Hepatocyte (in vitro differentiated cells): Measurements from ENCODE around the gene GXYLT2. TPM values are rescaled to one million over a fixed set of nuclear protein-coding genes. Genes with fewer than 3 reads are reported as not detected.

Experiments
- DNase-seq: peaks from one replicate; pipeline ENCODE4 v3.0.0-alpha.2; 2016; ENCODE audit warnings: low spot score
- H2AFZ ChIP-seq: fragments of 200-600 bp; sonication (generic); 2 replicates; pipeline ENCODE4 v1.6.0; 2016; ENCODE audit warnings: antibody characterized with exemption, mild to moderate bottlenecking
- H3K27ac ChIP-seq: fragments of 200-600 bp; sonication (generic); 2 replicates; pipeline ENCODE4 v1.5.1; 2016; ENCODE audit warnings: mild to moderate bottlenecking
- H3K27me3 ChIP-seq: fragments of 200-600 bp; sonication (generic); 2 replicates; pipeline ENCODE4 v1.6.1; 2016
- H3K36me3 ChIP-seq: fragments of 200-600 bp; sonication (generic); replicated peaks from 2 replicates; pipeline ENCODE4 v1.5.1; 2016; ENCODE audit warnings: low read depth; ENCODE audit not compliant: insufficient read depth
- H3K4me1 ChIP-seq: fragments of 200-600 bp; sonication (generic); 2 replicates; pipeline ENCODE4 v1.5.1; 2016; ENCODE audit warnings: mild to moderate bottlenecking, moderate library complexity; ENCODE audit not compliant: insufficient read depth
- H3K4me2 ChIP-seq: fragments of 200-600 bp; sonication (generic); 2 replicates; pipeline ENCODE4 v1.6.0; 2016
- H3K4me3 ChIP-seq: fragments of 200-600 bp; sonication (generic); 2 replicates; pipeline ENCODE4 v1.5.1; 2016; ENCODE audit warnings: mild to moderate bottlenecking
- H3K79me2 ChIP-seq: fragments of 200-600 bp; sonication (generic); 2 replicates; pipeline ENCODE4 v1.6.0; 2017; ENCODE audit warnings: mild to moderate bottlenecking
- H3K9me2 ChIP-seq: fragments of 200-600 bp; sonication (generic); replicated peaks from 2 replicates; pipeline ENCODE4 v1.6.0; 2017; ENCODE audit warnings: mild to moderate bottlenecking; ENCODE audit not compliant: insufficient read depth
- H3K9me3 ChIP-seq: fragments of 200-600 bp; sonication (generic); 2 replicates; pipeline ENCODE4 v1.5.1; 2016; ENCODE audit warnings: low read depth, mild to moderate bottlenecking
- H4K20me1 ChIP-seq: fragments of 200-600 bp; sonication (generic); 2 replicates; pipeline ENCODE4 v1.6.0; 2016; ENCODE audit warnings: mild to moderate bottlenecking; ENCODE audit not compliant: insufficient read depth, poor library complexity, severe bottlenecking
- EZH2 ChIP-seq: fragments of 200-600 bp; sonication (generic); IDR thresholded peaks from 2 replicates; pipeline ENCODE4 v1.6.1; 2016; ENCODE audit warnings: antibody characterized with exemption, mild to moderate bottlenecking, borderline replicate concordance
- EZH2phosphoT487 ChIP-seq: fragments of 200-600 bp; sonication (generic); IDR thresholded peaks from one replicate; pipeline ENCODE4 v1.6.1; 2018; ENCODE audit warnings: antibody characterized with exemption, mild to moderate bottlenecking, low read depth, moderate library complexity; ENCODE audit not compliant: unreplicated experiment, severe bottlenecking
- WGBS: methylation state at CpG from one replicate; pipeline ENCODE4 v1.1.6; 2016; ENCODE audit warnings: low lambda C conversion rate; ENCODE audit errors: missing lambda C conversion rate; 5-methylcytosine and 5-hydroxymethylcytosine counted together
- polyA plus RNA-seq: library from polyadenylated mRNA; unstranded; fragments of >200 nt; fragmentation: Nextera tagmentation; extraction: Ambion mirVana; gene quantifications from 2 replicates; pipeline ENCODE4 v1.2.1, GENCODE V29; 2016
- total RNA-seq: library from RNA; depleted of rRNA; stranded (reverse); fragments of >200 nt; gene quantifications from 2 replicates; pipeline ENCODE4 v1.2.3, GENCODE V29; 2014
- TF ChIP-seq, protein P1 (sequence below): fragments of 200-600 bp; sonication (generic); IDR thresholded peaks from 2 replicates; pipeline ENCODE4 v1.5.1; 2016; ENCODE audit warnings: antibody characterized with exemption, mild to moderate bottlenecking; ENCODE audit not compliant: poor library complexity

Gene GXYLT2
- total and polyA plus RNA-seq, 2 experiments from 2014 or later, result 27.4 to 35.7 TPM

DNA sequence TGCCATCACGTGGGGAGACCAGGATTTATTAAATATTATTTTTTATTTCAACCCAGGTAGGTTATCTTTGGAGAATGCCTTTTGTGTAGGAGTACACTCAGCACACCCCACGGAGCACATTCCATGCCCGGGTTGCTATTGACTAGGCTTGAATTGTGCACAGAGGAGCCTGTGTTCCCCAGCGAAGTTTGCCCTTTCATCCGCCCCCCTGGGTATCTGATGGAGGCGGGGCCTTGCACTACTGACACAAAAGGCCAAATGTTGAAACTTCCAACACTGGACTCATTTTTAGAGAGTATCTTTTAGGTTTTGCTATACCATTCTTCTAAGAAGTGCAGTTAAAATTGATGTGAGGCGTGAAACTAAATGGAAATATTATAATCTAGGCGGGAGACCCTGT, 69.5 kb downstream of the GXYLT2 start:
- Histone ChIP-seq H3K4me1 (peaks cover 28% of the 10 kb centered on the region), H3K27ac (peak overlapping the region; percentile 65), H3K27me3 (no peaks in the 10 kb centered on the region), H3K79me2 (no peaks in the 10 kb centered on the region), H3K4me3 (no peak overlapping the region), H3K9me3 (no peaks in the 10 kb centered on the region), H3K9me2 (no peaks in the 10 kb centered on the region), H4K20me1 (no peaks in the 10 kb centered on the region), H3K36me3 (no peaks in the 10 kb centered on the region), H2AFZ (no peak overlapping the region), H3K4me2 (peak overlapping the region; percentile 21)
- WGBS, result 65% methylated on average over 8 of the region's 8 CpGs
- DNase-seq, result peak; percentile 62
- TF ChIP-seq EZH2 (no peak), EZH2phosphoT487 (no peak)
- TF ChIP-seq, protein P1, sequence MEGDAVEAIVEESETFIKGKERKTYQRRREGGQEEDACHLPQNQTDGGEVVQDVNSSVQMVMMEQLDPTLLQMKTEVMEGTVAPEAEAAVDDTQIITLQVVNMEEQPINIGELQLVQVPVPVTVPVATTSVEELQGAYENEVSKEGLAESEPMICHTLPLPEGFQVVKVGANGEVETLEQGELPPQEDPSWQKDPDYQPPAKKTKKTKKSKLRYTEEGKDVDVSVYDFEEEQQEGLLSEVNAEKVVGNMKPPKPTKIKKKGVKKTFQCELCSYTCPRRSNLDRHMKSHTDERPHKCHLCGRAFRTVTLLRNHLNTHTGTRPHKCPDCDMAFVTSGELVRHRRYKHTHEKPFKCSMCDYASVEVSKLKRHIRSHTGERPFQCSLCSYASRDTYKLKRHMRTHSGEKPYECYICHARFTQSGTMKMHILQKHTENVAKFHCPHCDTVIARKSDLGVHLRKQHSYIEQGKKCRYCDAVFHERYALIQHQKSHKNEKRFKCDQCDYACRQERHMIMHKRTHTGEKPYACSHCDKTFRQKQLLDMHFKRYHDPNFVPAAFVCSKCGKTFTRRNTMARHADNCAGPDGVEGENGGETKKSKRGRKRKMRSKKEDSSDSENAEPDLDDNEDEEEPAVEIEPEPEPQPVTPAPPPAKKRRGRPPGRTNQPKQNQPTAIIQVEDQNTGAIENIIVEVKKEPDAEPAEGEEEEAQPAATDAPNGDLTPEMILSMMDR, result no peak

DNA sequence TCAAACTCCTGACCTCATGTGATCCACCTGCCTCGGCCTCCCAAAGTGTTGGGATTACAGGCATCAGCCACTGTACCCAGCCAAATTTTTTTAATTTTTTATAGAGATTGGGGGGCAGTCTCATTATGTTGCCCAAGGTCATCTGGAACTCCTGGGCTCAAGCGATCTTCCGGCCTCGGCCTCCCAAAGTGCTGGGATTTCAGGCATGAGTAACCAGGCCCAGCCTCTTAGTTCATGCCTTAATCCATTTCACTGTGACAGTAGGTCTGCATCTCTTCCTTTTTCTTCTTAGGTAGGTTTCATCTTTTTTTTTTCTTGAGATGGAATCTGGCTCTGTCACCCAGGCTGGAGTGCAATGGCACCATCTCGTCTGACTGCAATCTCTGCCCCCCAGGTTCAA, 71.5 kb downstream of the GXYLT2 start:
- H3K27ac ChIP-seq, result peak overlapping the region; percentile 81
- H3K9me3 ChIP-seq, result no peaks in the 10 kb centered on the region
- H3K79me2 ChIP-seq, result no peaks in the 10 kb centered on the region
- H3K4me1 ChIP-seq, result peaks cover 25% of the 10 kb centered on the region
- TF ChIP-seq EZH2phosphoT487, result no peak
- TF ChIP-seq, protein P1, result no peak
- no peak for TF ChIP-seq EZH2
- H3K27me3 ChIP-seq, result no peaks in the 10 kb centered on the region
- no peaks in the 10 kb centered on the region for H3K9me2 ChIP-seq
- H3K4me2 ChIP-seq, result no peak overlapping the region
- H4K20me1 ChIP-seq, result no peaks in the 10 kb centered on the region
- WGBS, result 97% methylated on average over 5 of the region's 5 CpGs
- no peak overlapping the region for H3K4me3 ChIP-seq
- no peak overlapping the region for H2AFZ ChIP-seq
- no peak for DNase-seq
- H3K36me3 ChIP-seq, result no peaks in the 10 kb centered on the region

DNA sequence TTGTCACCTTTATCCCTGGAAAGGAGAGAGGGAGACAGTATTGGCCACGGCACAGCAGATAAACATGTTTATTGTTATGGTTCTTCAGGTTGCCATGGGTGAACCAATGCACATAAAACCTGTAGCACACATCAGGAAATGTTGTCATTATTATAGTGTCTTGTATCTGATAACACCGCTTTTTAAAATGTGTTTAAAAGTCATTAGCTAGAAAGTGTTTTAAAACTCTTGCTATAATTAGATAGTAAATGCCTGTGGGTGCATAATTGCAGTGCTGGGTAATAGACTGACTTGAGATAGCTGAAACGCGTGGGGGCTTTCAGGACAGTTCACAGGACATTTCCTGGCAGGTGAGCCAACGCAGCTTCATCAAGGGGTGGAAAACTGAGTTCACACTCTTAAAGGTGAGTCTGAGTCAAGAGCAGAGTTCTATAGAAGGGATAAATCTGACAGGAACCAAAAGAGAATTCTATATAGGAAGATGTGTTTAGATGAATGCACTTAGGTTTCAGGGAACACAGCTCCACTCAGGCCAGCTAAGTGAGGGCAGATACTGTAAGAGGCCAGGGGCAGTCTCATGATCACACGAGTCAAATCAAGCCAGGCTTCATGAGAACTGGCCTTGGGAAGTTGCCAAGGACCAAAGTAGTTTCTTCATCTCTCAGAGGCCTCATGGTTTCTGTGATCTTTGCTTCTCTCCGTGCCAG, 73.1 kb downstream of the GXYLT2 start:
- no peaks in the 10 kb centered on the region for H3K36me3 ChIP-seq
- H3K4me1 ChIP-seq, result peaks cover 25% of the 10 kb centered on the region
- H3K9me2 ChIP-seq, result no peaks in the 10 kb centered on the region
- peak overlapping the region; percentile 81 for H3K27ac ChIP-seq
- H3K4me2 ChIP-seq, result peak overlapping the region; percentile 58
- no peaks in the 10 kb centered on the region for H3K27me3 ChIP-seq
- no peaks in the 10 kb centered on the region for H3K9me3 ChIP-seq
- no peaks in the 10 kb centered on the region for H4K20me1 ChIP-seq
- no peak overlapping the region for H2AFZ ChIP-seq
- 39% methylated on average over 7 of the region's 7 CpGs for WGBS
- TF ChIP-seq EZH2, result no peak
- TF ChIP-seq EZH2phosphoT487, result no peak
- TF ChIP-seq, protein P1, result no peak
- H3K79me2 ChIP-seq, result no peaks in the 10 kb centered on the region
- no peak overlapping the region for H3K4me3 ChIP-seq
- peak; percentile 86 for DNase-seq
